22Rv1 (cell line): ENCODE results near the gene TOR1AIP2.

Source experiments
- CTCF ChIP-seq: fragments of 450-650 bp; IDR thresholded peaks from 2 replicates; pipeline ENCODE4 v1.5.1; 2017; ENCODE audit warnings: mild to moderate bottlenecking
- ZFX ChIP-seq: fragments of 450-650 bp; IDR thresholded peaks from 2 replicates; pipeline ENCODE4 v1.6.1; 2017; ENCODE audit warnings: antibody characterized with exemption, borderline replicate concordance

- no peak for TF ChIP-seq CTCF
- no peak for TF ChIP-seq ZFX
Measured at GRCh38 chr1:179877586-179878265, at the start of gene TOR1AIP2.
